PFSK-1 (cell line): ENCODE measurements around the gene NDUFAF2.

Source experiments
- FOXP2 ChIP-seq: optimal IDR thresholded peaks from 2 replicates; pipeline ENCODE3; 2011; ENCODE audit warnings: borderline replicate concordance, control low read depth, inconsistent platforms; ENCODE audit not compliant: insufficient read depth; ENCODE audit errors: extremely low read length, extremely low read depth
- POLR2AphosphoS5 ChIP-seq: IDR thresholded peaks from 2 replicates; pipeline ENCODE4 v1.6.1; 2012; ENCODE audit warnings: low read depth, mild to moderate bottlenecking, control low read depth, low read length, moderate library complexity
- SIN3A ChIP-seq: IDR thresholded peaks from 2 replicates; pipeline ENCODE4 v1.6.1; 2012; ENCODE audit warnings: mild to moderate bottlenecking, low read length, moderate library complexity, borderline replicate concordance; ENCODE audit not compliant: insufficient read depth
- TAF1 ChIP-seq: IDR thresholded peaks from 2 replicates; pipeline ENCODE4 v1.6.1; 2012; ENCODE audit warnings: low read length, control low read depth, borderline replicate concordance; ENCODE audit not compliant: insufficient read depth
- TF ChIP-seq, protein P1 (sequence below), 2 experiments: IDR thresholded peaks; 2 replicates each; pipeline versions ENCODE4 v1.6.1 to v1.8.0; 2011 to 2012; ENCODE audit warnings: low read depth in 2 of 2, low read length in 2 of 2, control low read depth in 1 of 2, inconsistent platforms in 1 of 2, mild to moderate bottlenecking in 1 of 2, moderate library complexity in 1 of 2; ENCODE audit not compliant: insufficient read depth in 1 of 2

Gene NDUFAF2

DNA sequence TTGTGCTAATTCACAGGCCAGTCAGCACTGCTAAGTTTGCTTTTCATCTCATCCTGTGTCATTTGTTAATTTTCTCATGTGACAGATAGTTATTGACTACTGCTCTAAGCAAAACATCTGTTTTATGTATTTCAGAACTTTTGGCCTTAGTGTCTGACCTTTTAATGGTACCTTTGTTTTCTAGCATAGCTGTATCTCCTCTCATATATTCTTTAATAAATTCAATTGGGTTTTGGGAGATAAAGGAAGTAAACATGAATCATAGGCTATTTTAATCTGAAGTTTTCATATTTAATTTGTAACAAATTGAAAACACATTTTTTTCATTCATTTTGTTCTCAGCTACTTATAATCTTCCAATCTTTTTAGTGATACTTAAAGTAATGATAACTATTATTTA is 13.1 kb downstream of the NDUFAF2 start:
- TF ChIP-seq POLR2AphosphoS5 (no peak), FOXP2 (no peak), SIN3A (no peak), TAF1 (no peak)
- TF ChIP-seq, protein P1, sequence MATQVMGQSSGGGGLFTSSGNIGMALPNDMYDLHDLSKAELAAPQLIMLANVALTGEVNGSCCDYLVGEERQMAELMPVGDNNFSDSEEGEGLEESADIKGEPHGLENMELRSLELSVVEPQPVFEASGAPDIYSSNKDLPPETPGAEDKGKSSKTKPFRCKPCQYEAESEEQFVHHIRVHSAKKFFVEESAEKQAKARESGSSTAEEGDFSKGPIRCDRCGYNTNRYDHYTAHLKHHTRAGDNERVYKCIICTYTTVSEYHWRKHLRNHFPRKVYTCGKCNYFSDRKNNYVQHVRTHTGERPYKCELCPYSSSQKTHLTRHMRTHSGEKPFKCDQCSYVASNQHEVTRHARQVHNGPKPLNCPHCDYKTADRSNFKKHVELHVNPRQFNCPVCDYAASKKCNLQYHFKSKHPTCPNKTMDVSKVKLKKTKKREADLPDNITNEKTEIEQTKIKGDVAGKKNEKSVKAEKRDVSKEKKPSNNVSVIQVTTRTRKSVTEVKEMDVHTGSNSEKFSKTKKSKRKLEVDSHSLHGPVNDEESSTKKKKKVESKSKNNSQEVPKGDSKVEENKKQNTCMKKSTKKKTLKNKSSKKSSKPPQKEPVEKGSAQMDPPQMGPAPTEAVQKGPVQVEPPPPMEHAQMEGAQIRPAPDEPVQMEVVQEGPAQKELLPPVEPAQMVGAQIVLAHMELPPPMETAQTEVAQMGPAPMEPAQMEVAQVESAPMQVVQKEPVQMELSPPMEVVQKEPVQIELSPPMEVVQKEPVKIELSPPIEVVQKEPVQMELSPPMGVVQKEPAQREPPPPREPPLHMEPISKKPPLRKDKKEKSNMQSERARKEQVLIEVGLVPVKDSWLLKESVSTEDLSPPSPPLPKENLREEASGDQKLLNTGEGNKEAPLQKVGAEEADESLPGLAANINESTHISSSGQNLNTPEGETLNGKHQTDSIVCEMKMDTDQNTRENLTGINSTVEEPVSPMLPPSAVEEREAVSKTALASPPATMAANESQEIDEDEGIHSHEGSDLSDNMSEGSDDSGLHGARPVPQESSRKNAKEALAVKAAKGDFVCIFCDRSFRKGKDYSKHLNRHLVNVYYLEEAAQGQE (IDR thresholded peaks at IDR 0.05; ENCODE audit: insufficient read depth in 1 of 2, low read depth in 2 of 2, low read length in 2 of 2): no peak

DNA sequence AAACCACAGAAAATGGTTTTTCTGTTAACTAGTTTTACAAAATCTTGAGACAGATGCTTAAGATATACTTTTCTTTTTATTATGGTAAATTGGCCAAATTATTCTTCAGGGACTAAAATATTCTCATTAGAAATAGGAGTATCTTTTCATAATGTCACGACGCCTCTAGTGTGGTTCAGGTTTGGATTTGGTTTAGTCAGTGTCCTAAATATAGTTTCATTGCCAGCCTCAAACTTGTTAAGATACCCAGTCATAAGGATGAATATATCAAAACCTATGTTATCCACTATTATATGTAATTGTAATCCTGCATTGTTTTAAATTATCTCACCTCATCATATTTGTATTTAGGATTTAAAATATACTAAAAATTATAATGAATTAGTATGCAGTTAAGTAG is 13.7 kb downstream of the NDUFAF2 start:
- TF ChIP-seq FOXP2 (no peak), POLR2AphosphoS5 (no peak), TAF1 (no peak), SIN3A (no peak)
- TF ChIP-seq, protein P1 (IDR thresholded peaks at IDR 0.05; ENCODE audit: insufficient read depth in 1 of 2, low read depth in 2 of 2, low read length in 2 of 2): no peak

DNA sequence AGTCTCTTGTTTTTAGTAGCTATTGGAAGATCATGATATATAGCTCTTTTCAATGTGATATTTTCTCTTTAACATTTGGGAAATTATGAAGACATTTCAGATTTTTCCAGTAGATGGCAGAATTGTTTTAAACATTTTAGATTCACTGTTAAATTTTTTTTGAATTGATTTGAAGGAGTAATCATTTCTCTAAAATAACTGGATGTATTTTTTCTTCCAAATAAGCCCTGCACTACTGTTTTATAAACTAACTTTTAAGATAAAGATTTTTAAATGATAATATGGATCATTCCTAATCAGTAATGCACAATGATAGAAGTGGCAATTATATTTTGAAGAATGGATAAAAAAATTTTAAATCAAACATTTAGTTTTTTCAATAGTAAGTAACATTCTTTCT is 14.2 kb downstream of the NDUFAF2 start:
- TF ChIP-seq SIN3A (no peak), FOXP2 (no peak), POLR2AphosphoS5 (no peak), TAF1 (no peak)
- TF ChIP-seq, protein P1 (IDR thresholded peaks at IDR 0.05; ENCODE audit: insufficient read depth in 1 of 2, low read depth in 2 of 2, low read length in 2 of 2): no peak

DNA sequence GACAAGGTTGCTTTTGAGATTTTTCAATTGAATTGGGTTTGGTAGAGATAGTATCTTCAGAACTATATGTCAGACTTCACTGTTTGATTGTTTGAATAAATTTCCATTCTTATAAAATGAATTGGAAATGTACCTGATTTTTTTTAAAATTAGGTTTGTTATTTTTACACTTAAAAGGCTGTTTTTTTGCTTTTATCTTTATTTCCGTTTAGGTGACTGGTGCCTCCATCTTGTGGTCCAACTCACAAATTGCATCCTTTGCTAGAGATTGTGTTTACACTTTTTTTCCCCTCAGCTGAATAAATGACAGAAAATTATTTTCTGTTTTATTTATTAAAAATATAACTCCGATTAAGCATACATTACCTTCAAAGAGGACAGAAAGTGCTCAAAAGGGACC is 15.6 kb downstream of the NDUFAF2 start:
- TF ChIP-seq POLR2AphosphoS5 (no peak), TAF1 (no peak), FOXP2 (no peak), SIN3A (no peak)
- TF ChIP-seq, protein P1 (IDR thresholded peaks at IDR 0.05; ENCODE audit: insufficient read depth in 1 of 2, low read depth in 2 of 2, low read length in 2 of 2): no peak

DNA sequence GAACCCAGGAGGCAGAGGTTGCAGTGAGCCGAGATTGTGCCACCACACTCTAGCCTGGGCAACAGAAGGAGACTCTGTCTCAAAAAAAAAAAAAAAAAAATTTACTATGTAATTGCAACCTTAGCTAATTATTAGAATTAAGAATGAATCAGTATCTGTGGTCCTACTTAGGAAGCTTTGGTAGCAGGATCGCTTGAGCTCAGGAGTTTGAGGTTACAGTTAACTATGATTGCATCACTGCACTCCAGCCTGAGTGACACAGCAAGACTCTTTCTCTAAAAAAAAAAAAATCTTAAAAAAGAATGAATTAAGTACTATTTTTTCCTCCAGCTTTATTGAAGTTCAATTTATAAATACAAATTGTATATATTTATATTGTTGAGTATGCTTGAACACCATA is 16.7 kb downstream of the NDUFAF2 start:
- TF ChIP-seq POLR2AphosphoS5: no peak
- TF ChIP-seq, protein P1 (IDR thresholded peaks at IDR 0.05; ENCODE audit: insufficient read depth in 1 of 2, low read depth in 2 of 2, low read length in 2 of 2): no peak
- no peak for TF ChIP-seq SIN3A
- TF ChIP-seq TAF1: no peak
- no peak for TF ChIP-seq FOXP2
